IMR-90 (cell line): ENCODE results near the gene XPR1. TPM values are rescaled to one million over a fixed set of nuclear protein-coding genes. Genes with fewer than 3 reads are reported as not detected.

Experiments
- ATAC-seq: fragments of 200-7000 bp; cut with Tn5 transposase; 2 replicates; pipeline ENCODE4 v1.9.1; 2020; ENCODE audit warnings: low read depth, mild to moderate bottlenecking, moderate library complexity
- BruUV-seq: library from RNA; stranded (reverse); fragments of 400-500 nt; replicated peaks from 2 replicates; lab custom pipeline; 2021; lab: Mats Ljungman, UMichigan
- CTCF ChIA-PET: fragments of 300-600 bp; formaldehyde crosslinking; extraction: SDS; loops from one replicate; lab custom pipeline; 2021; ENCODE audit warnings: antibody characterized with exemption; lab: Yijun Ruan, JAX
- POLR2A ChIA-PET: fragments of 300-600 bp; sonication (Branson Sonifier 250); formaldehyde crosslinking; loops from one replicate; lab custom pipeline; 2022; ENCODE audit warnings: antibody characterized with exemption; ENCODE audit not compliant: unreplicated experiment; lab: Charles Lee
- DNase-seq: peaks from one replicate; pipeline ENCODE4 v3.0.0; 2013
- H2AFZ ChIP-seq: replicated peaks from 2 replicates; pipeline ENCODE3; 2013; ENCODE audit warnings: low read length, mild to moderate bottlenecking; ENCODE audit not compliant: poor library complexity
- H2AK5ac ChIP-seq: 2 replicates; pipeline ENCODE4 v1.6.1; 2013; ENCODE audit warnings: low read depth, low read length, inconsistent platforms
- H2AK9ac ChIP-seq: replicated peaks from 2 replicates; pipeline ENCODE3; 2013; ENCODE audit warnings: mild to moderate bottlenecking, low read depth, low read length, moderate library complexity; ENCODE audit not compliant: poor library complexity
- H2BK120ac ChIP-seq: 2 replicates; pipeline ENCODE4 v1.6.1; 2013; ENCODE audit warnings: low read depth, low read length, inconsistent platforms
- H2BK15ac ChIP-seq: 3 replicates; pipeline ENCODE4 v1.6.1; 2013; ENCODE audit warnings: low read depth, low read length, inconsistent platforms
- H2BK20ac ChIP-seq: 2 replicates; pipeline ENCODE4 v1.6.1; 2013; ENCODE audit warnings: low read depth, mild to moderate bottlenecking, inconsistent platforms, low read length, moderate library complexity
- H2BK5ac ChIP-seq: 2 replicates; pipeline ENCODE4 v1.6.1; 2013; ENCODE audit warnings: mild to moderate bottlenecking, low read depth, low read length, inconsistent platforms; ENCODE audit not compliant: poor library complexity, severe bottlenecking
- H3K14ac ChIP-seq: replicated peaks from 2 replicates; pipeline ENCODE4 v1.6.1; 2013; ENCODE audit warnings: low read depth, low read length, inconsistent platforms
- H3K18ac ChIP-seq: 2 replicates; pipeline ENCODE4 v1.6.1; 2013; ENCODE audit warnings: low read depth, low read length, control low read depth
- H3K23ac ChIP-seq: 2 replicates; pipeline ENCODE4 v1.6.1; 2013; ENCODE audit warnings: low read depth, low read length, inconsistent platforms
- H3K27ac ChIP-seq: 2 replicates; pipeline ENCODE4 v1.5.1; 2013; ENCODE audit warnings: mild to moderate bottlenecking, control low read depth, low read length; ENCODE audit not compliant: insufficient read depth
- H3K27me3 ChIP-seq: 2 replicates; pipeline ENCODE4 v1.6.1; 2013; ENCODE audit warnings: low read length; ENCODE audit not compliant: control insufficient read depth, insufficient read depth
- H3K36me3 ChIP-seq: 2 replicates; pipeline ENCODE4 v1.6.1; 2013; ENCODE audit warnings: low read length, mixed read lengths; ENCODE audit not compliant: control insufficient read depth, insufficient read depth
- H3K4ac ChIP-seq: 2 replicates; pipeline ENCODE4 v1.6.1; 2013; ENCODE audit warnings: low read depth, low read length, inconsistent platforms
- H3K4me1 ChIP-seq: 2 replicates; pipeline ENCODE4 v1.6.1; 2013; ENCODE audit warnings: low read length, mixed read lengths; ENCODE audit not compliant: control insufficient read depth, insufficient read depth
- H3K4me2 ChIP-seq: 2 replicates; pipeline ENCODE4 v1.6.1; 2013; ENCODE audit warnings: low read depth, mild to moderate bottlenecking, control low read depth, low read length, moderate library complexity
- H3K4me3 ChIP-seq: 2 replicates; pipeline ENCODE4 v1.5.1; 2013; ENCODE audit warnings: low read depth, mild to moderate bottlenecking, control low read depth, low read length, moderate library complexity; ENCODE audit not compliant: insufficient read depth
- H3K56ac ChIP-seq: 2 replicates; pipeline ENCODE4 v1.6.1; 2013; ENCODE audit warnings: low read length, inconsistent platforms; ENCODE audit not compliant: insufficient read depth; ENCODE audit errors: extremely low read depth
- H3K79me1 ChIP-seq, 2 experiments: 2 replicates each; pipeline ENCODE4 v1.6.1; 2013; ENCODE audit warnings: low read length in 2 of 2, inconsistent platforms in 1 of 2, low read depth in 1 of 2
- H3K9ac ChIP-seq: 2 replicates; pipeline ENCODE4 v1.6.1; 2013; ENCODE audit warnings: low read depth, low read length, control low read depth
- H3K9me1 ChIP-seq: 2 replicates; pipeline ENCODE4 v1.6.1; 2013; ENCODE audit warnings: low read length, inconsistent platforms; ENCODE audit not compliant: insufficient read depth
- H3K9me3 ChIP-seq: 2 replicates; pipeline ENCODE4 v1.6.1; 2013; ENCODE audit warnings: low read length; ENCODE audit not compliant: control insufficient read depth, insufficient read depth
- H4K20me1 ChIP-seq: 2 replicates; pipeline ENCODE4 v1.6.1; 2013; ENCODE audit warnings: low read length, inconsistent platforms; ENCODE audit not compliant: insufficient read depth
- H4K5ac ChIP-seq: 2 replicates; pipeline ENCODE4 v1.6.1; 2013; ENCODE audit warnings: mild to moderate bottlenecking, low read depth, low read length, control low read depth
- H4K8ac ChIP-seq, 2 experiments: 2 replicates each; pipeline ENCODE4 v1.6.1; 2013; ENCODE audit warnings: low read depth in 2 of 2, low read length in 2 of 2, control low read depth in 1 of 2, inconsistent platforms in 1 of 2
- H4K91ac ChIP-seq: 2 replicates; pipeline ENCODE4 v1.6.1; 2013; ENCODE audit warnings: low read depth, low read length, inconsistent platforms; ENCODE audit not compliant: insufficient read depth
- BHLHE40 ChIP-seq: fragments of 150-350 bp; IDR thresholded peaks from 2 replicates; pipeline ENCODE4 v1.6.1; 2016; ENCODE audit warnings: mild to moderate bottlenecking, low read depth, low read length
- CEBPB ChIP-seq: IDR thresholded peaks from 2 replicates; pipeline ENCODE4 v1.6.1; 2012; ENCODE audit warnings: low read depth, low read length, improper control_type of control experiment
- CHD1 ChIP-seq: IDR thresholded peaks from 2 replicates; pipeline ENCODE4 v1.6.1; 2012; ENCODE audit warnings: low read depth, low read length, improper control_type of control experiment
- FOS ChIP-seq: fragments of 150-350 bp; IDR thresholded peaks from 2 replicates; pipeline ENCODE4 v1.6.1; 2016; ENCODE audit warnings: low read depth, low read length
- MAFK ChIP-seq: IDR thresholded peaks from 2 replicates; pipeline ENCODE4 v1.6.1; 2012; ENCODE audit warnings: low read depth, low read length, improper control_type of control experiment
- MAZ ChIP-seq: IDR thresholded peaks from 2 replicates; pipeline ENCODE4 v1.6.1; 2012; ENCODE audit warnings: low read depth, mild to moderate bottlenecking, low read length, improper control_type of control experiment, moderate library complexity, borderline replicate concordance
- MXI1 ChIP-seq: IDR thresholded peaks from 2 replicates; pipeline ENCODE4 v1.6.1; 2012; ENCODE audit warnings: low read depth, mild to moderate bottlenecking, low read length, moderate library complexity, borderline replicate concordance
- NFE2L2 ChIP-seq: fragments of 150-350 bp; IDR thresholded peaks from 2 replicates; pipeline ENCODE4 v1.6.1; 2016; ENCODE audit warnings: low read depth, mild to moderate bottlenecking, low read length
- POLR2A ChIP-seq: IDR thresholded peaks from 2 replicates; pipeline ENCODE4 v1.6.1; 2012; ENCODE audit warnings: mild to moderate bottlenecking, low read depth, low read length
- RAD21 ChIP-seq: IDR thresholded peaks from 2 replicates; pipeline ENCODE4 v1.6.1; 2012; ENCODE audit warnings: low read length, improper control_type of control experiment
- RCOR1 ChIP-seq: IDR thresholded peaks from 2 replicates; pipeline ENCODE4 v1.6.1; 2012; ENCODE audit warnings: mild to moderate bottlenecking, low read length, improper control_type of control experiment; ENCODE audit not compliant: insufficient replicate concordance
- RFX5 ChIP-seq: IDR thresholded peaks from 2 replicates; pipeline ENCODE4 v1.8.0; 2012; ENCODE audit warnings: low read depth, mild to moderate bottlenecking, low read length, moderate library complexity
- SMC3 ChIP-seq: fragments of 150-350 bp; IDR thresholded peaks from 2 replicates; pipeline ENCODE4 v1.6.1; 2016; ENCODE audit warnings: low read depth, mild to moderate bottlenecking, antibody characterized with exemption, low read length, moderate library complexity
- WGBS, 2 experiments: methylation state at CpG; one replicate each; pipeline versions ENCODE4 v1.1.5 to v1.1.7; 2013; ENCODE audit warnings: missing lambda C conversion rate in 2 of 2; ENCODE audit not compliant: insufficient read length in 1 of 2; ENCODE audit errors: extremely low coverage in 2 of 2; 5-methylcytosine and 5-hydroxymethylcytosine counted together
- dilution Hi-C: fragments of 300-500 bp; cut with HindIII; formaldehyde crosslinking; loops from one replicate; pipeline ENCODE4 v1.14.3; 2018; ENCODE audit warnings: low sequenced_read_pairs; ENCODE audit not compliant: unreplicated experiment
- in situ Hi-C: fragments of 300-500 bp; cut with MboI; formaldehyde crosslinking; loops from 3 replicates; pipeline ENCODE4 v1.14.3; 2019; ENCODE audit warnings: low sequenced_read_pairs, inconsistent platforms, mixed read lengths
- intact Hi-C: fragments of 100-400 bp; cut with micrococcal nuclease; formaldehyde crosslinking; loops from 2 replicates; pipeline ENCODE4 v1.10.0; 2022
- polyA plus RNA-seq, 3 experiments: library from polyadenylated mRNA; depleted of rRNA; stranded (reverse); fragments of >200 nt; gene quantifications; 2 replicates each; pipeline ENCODE4 v1.2.3, GENCODE V29; 2012; ENCODE audit warnings: low replicate concordance in 1 of 3
- total RNA-seq: library from RNA; depleted of rRNA; stranded (reverse); fragments of >200 nt; gene quantifications from 2 replicates; pipeline ENCODE4 v1.2.3, GENCODE V29; 2012
- TF ChIP-seq, protein P1 (sequence below): conservative IDR thresholded peaks from 2 replicates; pipeline ENCODE4 v1.5.1; 2012; ENCODE audit warnings: mild to moderate bottlenecking, low read depth, low read length, improper control_type of control experiment
- TF ChIP-seq, protein P2 (sequence below): fragments of 150-350 bp; IDR thresholded peaks from 2 replicates; pipeline ENCODE4 v1.6.1; 2016; ENCODE audit warnings: low read depth, mild to moderate bottlenecking, low read length, moderate library complexity, borderline replicate concordance
- TF ChIP-seq, protein P3 (sequence below): fragments of 150-350 bp; IDR thresholded peaks from 2 replicates; pipeline ENCODE4 v1.6.1; 2017; ENCODE audit warnings: mild to moderate bottlenecking, antibody characterized with exemption, low read length, low read depth

Gene XPR1
- total and polyA plus RNA-seq, 2 of the 4 experiments (the other 2 are of a cell fraction): 11.8 to 25.1 TPM

DNA sequence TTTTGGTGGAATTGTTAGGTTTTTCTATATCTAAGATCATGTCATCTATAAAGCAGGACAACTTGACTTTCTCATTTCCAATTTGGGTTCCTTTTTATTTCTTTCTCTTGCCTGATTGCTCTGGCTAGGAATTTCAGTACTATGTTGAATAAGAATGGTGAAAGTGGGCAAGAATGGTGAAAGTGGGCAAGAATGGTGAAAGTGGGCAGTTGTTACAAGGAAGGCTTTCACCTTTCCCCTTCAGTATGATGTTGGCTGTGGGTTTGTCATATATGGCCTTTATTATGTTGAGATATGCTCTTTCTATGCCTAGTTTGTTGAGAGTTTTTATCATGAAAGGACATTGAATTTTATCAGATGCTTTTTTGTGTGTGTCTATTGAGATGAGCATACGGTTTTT is 64.5 kb downstream of the XPR1 start:
- no peak overlapping the region for H2BK5ac ChIP-seq
- H4K8ac ChIP-seq: no peak overlapping the region
- ATAC-seq: no peak
- H2AK5ac ChIP-seq: no peak overlapping the region
- WGBS, 2 experiments: 100% methylated on average over 1 of the region's 1 CpG; no CpG with 5 or more reads in 1 of the 2 experiments
- H3K36me3 ChIP-seq: no peaks in the 10 kb centered on the region
- dilution Hi-C loops: no loop called here
- H2BK120ac ChIP-seq: no peak overlapping the region
- no peak overlapping the region for H3K4ac ChIP-seq
- no peaks in the 10 kb centered on the region for H3K9me1 ChIP-seq
- no peak overlapping the region for H3K4me3 ChIP-seq
- no TSS peak for BruUV-seq
- no peak overlapping the region for H2AK9ac ChIP-seq
- H3K9ac ChIP-seq: no peak overlapping the region
- TF ChIP-seq CHD1 (no peak), NFE2L2 (no peak), POLR2A (no peak), MXI1 (no peak), SMC3 (no peak), MAFK (no peak), RFX5 (no peak), FOS (no peak), RCOR1 (no peak), BHLHE40 (no peak), CEBPB (no peak), RAD21 (no peak), MAZ (no peak)
- TF ChIP-seq, protein P1, sequence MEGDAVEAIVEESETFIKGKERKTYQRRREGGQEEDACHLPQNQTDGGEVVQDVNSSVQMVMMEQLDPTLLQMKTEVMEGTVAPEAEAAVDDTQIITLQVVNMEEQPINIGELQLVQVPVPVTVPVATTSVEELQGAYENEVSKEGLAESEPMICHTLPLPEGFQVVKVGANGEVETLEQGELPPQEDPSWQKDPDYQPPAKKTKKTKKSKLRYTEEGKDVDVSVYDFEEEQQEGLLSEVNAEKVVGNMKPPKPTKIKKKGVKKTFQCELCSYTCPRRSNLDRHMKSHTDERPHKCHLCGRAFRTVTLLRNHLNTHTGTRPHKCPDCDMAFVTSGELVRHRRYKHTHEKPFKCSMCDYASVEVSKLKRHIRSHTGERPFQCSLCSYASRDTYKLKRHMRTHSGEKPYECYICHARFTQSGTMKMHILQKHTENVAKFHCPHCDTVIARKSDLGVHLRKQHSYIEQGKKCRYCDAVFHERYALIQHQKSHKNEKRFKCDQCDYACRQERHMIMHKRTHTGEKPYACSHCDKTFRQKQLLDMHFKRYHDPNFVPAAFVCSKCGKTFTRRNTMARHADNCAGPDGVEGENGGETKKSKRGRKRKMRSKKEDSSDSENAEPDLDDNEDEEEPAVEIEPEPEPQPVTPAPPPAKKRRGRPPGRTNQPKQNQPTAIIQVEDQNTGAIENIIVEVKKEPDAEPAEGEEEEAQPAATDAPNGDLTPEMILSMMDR: no peak
- TF ChIP-seq, protein P2, sequence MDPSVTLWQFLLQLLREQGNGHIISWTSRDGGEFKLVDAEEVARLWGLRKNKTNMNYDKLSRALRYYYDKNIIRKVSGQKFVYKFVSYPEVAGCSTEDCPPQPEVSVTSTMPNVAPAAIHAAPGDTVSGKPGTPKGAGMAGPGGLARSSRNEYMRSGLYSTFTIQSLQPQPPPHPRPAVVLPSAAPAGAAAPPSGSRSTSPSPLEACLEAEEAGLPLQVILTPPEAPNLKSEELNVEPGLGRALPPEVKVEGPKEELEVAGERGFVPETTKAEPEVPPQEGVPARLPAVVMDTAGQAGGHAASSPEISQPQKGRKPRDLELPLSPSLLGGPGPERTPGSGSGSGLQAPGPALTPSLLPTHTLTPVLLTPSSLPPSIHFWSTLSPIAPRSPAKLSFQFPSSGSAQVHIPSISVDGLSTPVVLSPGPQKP: no peak
- TF ChIP-seq, protein P3, sequence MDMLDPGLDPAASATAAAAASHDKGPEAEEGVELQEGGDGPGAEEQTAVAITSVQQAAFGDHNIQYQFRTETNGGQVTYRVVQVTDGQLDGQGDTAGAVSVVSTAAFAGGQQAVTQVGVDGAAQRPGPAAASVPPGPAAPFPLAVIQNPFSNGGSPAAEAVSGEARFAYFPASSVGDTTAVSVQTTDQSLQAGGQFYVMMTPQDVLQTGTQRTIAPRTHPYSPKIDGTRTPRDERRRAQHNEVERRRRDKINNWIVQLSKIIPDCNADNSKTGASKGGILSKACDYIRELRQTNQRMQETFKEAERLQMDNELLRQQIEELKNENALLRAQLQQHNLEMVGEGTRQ: no peak
- H4K20me1 ChIP-seq: no peaks in the 10 kb centered on the region
- H4K5ac ChIP-seq: no peak overlapping the region
- H2BK15ac ChIP-seq: no peak overlapping the region
- H4K91ac ChIP-seq: no peak overlapping the region
- intact Hi-C loops: no loop called here
- H2AFZ ChIP-seq: no peak overlapping the region
- H3K4me1 ChIP-seq: peaks cover 2% of the 10 kb centered on the region; the same call in 1 of the 2 replicates
- peaks cover 4% of the 10 kb centered on the region; the same call in 1 of the 2 replicates for H3K9me3 ChIP-seq
- ChIA-PET CTCF (no interaction called here), POLR2A (no interaction called here)
- DNase-seq: no peak
- no peak overlapping the region for H3K4me2 ChIP-seq
- no peak overlapping the region for H3K56ac ChIP-seq
- in situ Hi-C loops: no loop called here
- H3K23ac ChIP-seq: no peak overlapping the region
- H3K27ac ChIP-seq: no peak overlapping the region
- H3K79me1 ChIP-seq: peaks cover 12 to 28% of the 10 kb centered on the region in 2 experiments
- H3K27me3 ChIP-seq: no peaks in the 10 kb centered on the region
- H2BK20ac ChIP-seq: no peak overlapping the region
- no peak overlapping the region for H3K18ac ChIP-seq
- no peak overlapping the region for H3K14ac ChIP-seq
